Panc1 (cell line): ENCODE measurements around the gene KDR. TPM values are rescaled to one million over a fixed set of nuclear protein-coding genes. Genes with fewer than 3 reads are reported as not detected.

Experiments used
- ATAC-seq: fragments of 200-7000 bp; cut with Tn5 transposase; 2 replicates; pipeline ENCODE4 v1.9.1; 2020; ENCODE audit warnings: mild to moderate bottlenecking, moderate library complexity
- BruUV-seq: library from RNA; stranded (reverse); fragments of 400-500 nt; replicated peaks from 2 replicates; lab custom pipeline; 2021; lab: Mats Ljungman, UMichigan
- CTCF ChIA-PET: fragments of 300-600 bp; sonication (Branson Sonifier 250); formaldehyde crosslinking; loops from one replicate; lab custom pipeline; 2022; ENCODE audit warnings: antibody characterized with exemption; lab: Charles Lee
- POLR2A ChIA-PET: fragments of 300-600 bp; sonication (Branson Sonifier 250); formaldehyde crosslinking; loops from one replicate; lab custom pipeline; 2022; ENCODE audit warnings: antibody characterized with exemption; lab: Charles Lee
- DNase-seq: peaks from one replicate; pipeline ENCODE4 v3.0.0-alpha.2; 2010; ENCODE audit warnings: low read depth, low spot score
- H3K27ac ChIP-seq: 2 replicates; pipeline ENCODE4 v1.5.1; 2011; ENCODE audit warnings: mild to moderate bottlenecking, low read length, inconsistent platforms
- H3K27me3 ChIP-seq: fragments of 200-500 bp; sonication (Bioruptor generic); 2 replicates; pipeline ENCODE4 v1.6.0; 2014; ENCODE audit warnings: low read length, inconsistent platforms; ENCODE audit not compliant: control insufficient read depth, insufficient read depth
- H3K36me3 ChIP-seq: fragments of 200-500 bp; sonication (Bioruptor generic); 2 replicates; pipeline ENCODE4 v1.5.1; 2014; ENCODE audit warnings: inconsistent platforms, mild to moderate bottlenecking, low read length, moderate library complexity; ENCODE audit not compliant: control insufficient read depth, insufficient read depth
- H3K4me1 ChIP-seq: 2 replicates; pipeline ENCODE4 v1.5.1; 2011; ENCODE audit warnings: inconsistent platforms, mild to moderate bottlenecking, low read length, moderate library complexity; ENCODE audit not compliant: control insufficient read depth, insufficient read depth
- H3K4me3 ChIP-seq, 2 experiments: 2 replicates each; pipeline ENCODE4 v1.5.1; 2011 to 2012; ENCODE audit warnings: low read depth in 2 of 2, low read length in 2 of 2, mild to moderate bottlenecking in 2 of 2, inconsistent platforms in 1 of 2, moderate library complexity in 1 of 2
- H3K9me3 ChIP-seq: fragments of 200-500 bp; sonication (Bioruptor generic); 2 replicates; pipeline ENCODE4 v1.5.1; 2014; ENCODE audit warnings: low read depth, mild to moderate bottlenecking, inconsistent platforms, low read length, moderate library complexity; ENCODE audit not compliant: control insufficient read depth, insufficient read depth
- CTCF ChIP-seq: fragments of 450-650 bp; IDR thresholded peaks from 2 replicates; pipeline ENCODE4 v1.5.1; 2017; ENCODE audit warnings: mild to moderate bottlenecking
- POLR2AphosphoS5 ChIP-seq: IDR thresholded peaks from 2 replicates; pipeline ENCODE4 v1.6.1; 2012; ENCODE audit warnings: mild to moderate bottlenecking, low read depth, low read length, moderate library complexity
- REST ChIP-seq, 2 experiments: IDR thresholded peaks; 2 replicates each; pipeline ENCODE4 v1.6.1; 2011 to 2012; ENCODE audit warnings: low read depth in 2 of 2, control low read depth in 1 of 2, low read length in 1 of 2, mild to moderate bottlenecking in 1 of 2, moderate library complexity in 1 of 2; ENCODE audit not compliant: insufficient read depth in 1 of 2
- SIN3A ChIP-seq: IDR thresholded peaks from 2 replicates; pipeline ENCODE4 v1.6.1; 2012; ENCODE audit warnings: low read depth, mild to moderate bottlenecking, low read length, moderate library complexity, borderline replicate concordance; ENCODE audit not compliant: insufficient read depth
- TCF7L2 ChIP-seq: IDR thresholded peaks from 2 replicates; pipeline ENCODE4 v1.6.1; 2011; ENCODE audit warnings: mild to moderate bottlenecking, low read depth, low read length, inconsistent platforms
- in situ Hi-C: cut with HindIII; loops from 2 replicates; pipeline ENCODE4 v1.10.0; 2016; ENCODE audit warnings: low sequenced_read_pairs, low pct_unique_long_range_greater_than_20kb
- intact Hi-C: fragments of 100-400 bp; cut with micrococcal nuclease; formaldehyde crosslinking; loops from one replicate; pipeline ENCODE4 v1.10.0; 2022; ENCODE audit not compliant: unreplicated experiment
- total RNA-seq: library from RNA; stranded (reverse); gene quantifications from one replicate; pipeline ENCODE4 v1.2.1, GENCODE V29; 2021; ENCODE audit not compliant: unreplicated experiment

Gene KDR
- total RNA-seq, 1 experiment from 2014 or later = 0.18 TPM

GRCh38 chr4:55030589-55030988 lies 94.8 kb downstream of the KDR start:
- H3K36me3 ChIP-seq = no peaks in the 10 kb centered on the region
- ATAC-seq (no peak), DNase-seq (no peak)
- no peaks in the 10 kb centered on the region for H3K9me3 ChIP-seq
- H3K4me1 ChIP-seq = no peaks in the 10 kb centered on the region
- BruUV-seq = no TSS peak
- intact Hi-C loops = no loop called here
- H3K27ac ChIP-seq = no peak overlapping the region
- ChIA-PET CTCF (interaction anchor here (0.7 kb wide), 1 partner anchor 40 kb away, joined by 3 read pairs; no protein-coding TSS in a partner anchor), POLR2A (no interaction called here)
- no peak overlapping the region for H3K4me3 ChIP-seq
- in situ Hi-C loops = no loop called here
- TF ChIP-seq POLR2AphosphoS5 (no peak), SIN3A (no peak), TCF7L2 (no peak), CTCF (no peak), REST (IDR thresholded peaks at IDR 0.05; ENCODE audit: insufficient read depth in 1 of 2, low read depth in 2 of 2, low read length in 1 of 2) (no peak)
- H3K27me3 ChIP-seq = no peaks in the 10 kb centered on the region; the same call in 1 of the 2 replicates

- H3K27me3 ChIP-seq = no peaks in the 10 kb centered on the region; the same call in 1 of the 2 replicates
- ChIA-PET CTCF (no interaction called here), POLR2A (no interaction called here)
- no peak overlapping the region for H3K4me3 ChIP-seq
- intact Hi-C loops = no loop called here
- in situ Hi-C loops = no loop called here
- DNase-seq (no peak), ATAC-seq (no peak)
- no peaks in the 10 kb centered on the region for H3K36me3 ChIP-seq
- BruUV-seq = no TSS peak
- TF ChIP-seq REST (IDR thresholded peaks at IDR 0.05; ENCODE audit: insufficient read depth in 1 of 2, low read depth in 2 of 2, low read length in 1 of 2) = no peak
- TF ChIP-seq POLR2AphosphoS5 = no peak
- no peak for TF ChIP-seq TCF7L2
- TF ChIP-seq SIN3A = no peak
- no peak for TF ChIP-seq CTCF
- no peaks in the 10 kb centered on the region for H3K4me1 ChIP-seq
- no peaks in the 10 kb centered on the region for H3K9me3 ChIP-seq
- H3K27ac ChIP-seq = no peak overlapping the region
Measured at GRCh38 chr4:55029821-55030503, 95.4 kb downstream of the KDR start.
